HepG2 (cell line): ENCODE measurements around the gene SAMD10. TPM values are rescaled to one million over a fixed set of nuclear protein-coding genes. Genes with fewer than 3 reads are reported as not detected.

Experiments used
- ATAD3A ChIP-seq: sonication (generic); formaldehyde crosslinking; IDR thresholded peaks from 2 replicates; pipeline ENCODE4 v1.4.0; 2020; ENCODE audit warnings: missing genetic modification reagents
- BHLHE40 ChIP-seq: IDR thresholded peaks from 2 replicates; pipeline ENCODE4 v1.6.1; 2011; ENCODE audit warnings: low read length, improper control_type of control experiment
- CC2D1A ChIP-seq: sonication (generic); formaldehyde crosslinking; IDR thresholded peaks from 2 replicates; pipeline ENCODE4 v1.8.1; 2023; ENCODE audit warnings: mild to moderate bottlenecking, missing genetic modification reagents
- CEBPG ChIP-seq: IDR thresholded peaks from 2 replicates; pipeline ENCODE4 v1.6.1; 2016
- ETV6 ChIP-seq: sonication (generic); formaldehyde crosslinking; conservative IDR thresholded peaks from 2 replicates; pipeline ENCODE4 v1.4.0; 2020; ENCODE audit warnings: missing genetic modification reagents
- FOSL2 ChIP-seq: sonication (generic); formaldehyde crosslinking; IDR thresholded peaks from 2 replicates; pipeline ENCODE4 v1.4.0; 2020; ENCODE audit warnings: missing genetic modification reagents
- GATAD2A ChIP-seq: IDR thresholded peaks from 2 replicates; pipeline ENCODE4 v1.6.1; 2016
- GMEB2 ChIP-seq: IDR thresholded peaks from 2 replicates; pipeline ENCODE4 v1.6.1; 2016; ENCODE audit warnings: missing biosample characterization, missing genetic modification reagents, low read depth
- NFIC ChIP-seq: IDR thresholded peaks from 2 replicates; pipeline ENCODE4 v1.6.1; 2012; ENCODE audit warnings: mild to moderate bottlenecking, low read length, inconsistent platforms
- PHF5A ChIP-seq: IDR thresholded peaks from one replicate; pipeline ENCODE4 v1.6.1; 2018; ENCODE audit warnings: low read depth, missing genetic modification reagents; ENCODE audit not compliant: unreplicated experiment
- RFXANK ChIP-seq: IDR thresholded peaks from 2 replicates; pipeline ENCODE4 v1.6.1; 2016
- RXRA ChIP-seq: sonication (generic); formaldehyde crosslinking; IDR thresholded peaks from 2 replicates; pipeline ENCODE4 v1.5.1; 2020; ENCODE audit warnings: missing genetic modification reagents
- SCMH1 ChIP-seq: sonication (generic); formaldehyde crosslinking; IDR thresholded peaks from 2 replicates; pipeline ENCODE4 v1.9.0; 2021; ENCODE audit warnings: missing genetic modification reagents, mild to moderate bottlenecking, borderline replicate concordance
- TAF1 ChIP-seq: sonication (generic); formaldehyde crosslinking; IDR thresholded peaks from 2 replicates; pipeline ENCODE4 v1.4.0; 2020; ENCODE audit warnings: missing genetic modification reagents
- TARDBP ChIP-seq: sonication (generic); formaldehyde crosslinking; IDR thresholded peaks from 2 replicates; pipeline ENCODE4 v1.8.0; 2022; ENCODE audit warnings: mild to moderate bottlenecking, missing genetic modification reagents
- THYN1 ChIP-seq: sonication (generic); formaldehyde crosslinking; IDR thresholded peaks from 2 replicates; pipeline ENCODE4 v1.8.1; 2023; ENCODE audit warnings: low read depth, mild to moderate bottlenecking, moderate library complexity, missing genetic modification reagents, borderline replicate concordance
- ZNF230 ChIP-seq: sonication (generic); formaldehyde crosslinking; IDR thresholded peaks from 2 replicates; pipeline ENCODE4 v1.4.0; 2020; ENCODE audit warnings: mild to moderate bottlenecking, missing genetic modification reagents
- ZNF512B ChIP-seq: sonication (generic); formaldehyde crosslinking; IDR thresholded peaks from 2 replicates; pipeline ENCODE4 v1.5.1; 2020; ENCODE audit warnings: missing genetic modification reagents, mild to moderate bottlenecking, borderline replicate concordance
- ZNF563 ChIP-seq: sonication (generic); formaldehyde crosslinking; IDR thresholded peaks from 2 replicates; pipeline ENCODE4 v1.8.0; 2022; ENCODE audit warnings: mild to moderate bottlenecking, moderate library complexity, missing genetic modification reagents
- ZNF850 ChIP-seq: sonication (generic); formaldehyde crosslinking; conservative IDR thresholded peaks from 2 replicates; pipeline ENCODE4 v1.9.0; 2021; ENCODE audit warnings: mild to moderate bottlenecking, missing genetic modification reagents
- polyA plus RNA-seq, 8 experiments: library from polyadenylated mRNA; depleted of rRNA in 3 of 8; stranded (reverse) in 7 of 8; unstranded in 1 of 8; fragments of >200 nt; fragmentation: Illumina TruSeq in 4 of 8; extraction: Trizol in 4 of 8; gene quantifications; 2 replicates each; pipeline versions ENCODE4 v1.2.1 to v1.2.3, GENCODE V29; 2011 to 2016; ENCODE audit warnings: low read depth in 4 of 8, missing spikeins in 1 of 8, mixed read lengths in 1 of 8; ENCODE audit not compliant: insufficient read depth in 1 of 8
- total RNA-seq, 5 experiments: library from RNA; depleted of rRNA; stranded (reverse); fragments of >200 nt; fragmentation: Illumina TruSeq; extraction: Trizol; gene quantifications; 2 replicates each; pipeline ENCODE4 v1.2.3, GENCODE V29; 2016; ENCODE audit warnings: low read depth in 1 of 5
- TF ChIP-seq, protein P1 (sequence below): sonication (generic); formaldehyde crosslinking; IDR thresholded peaks from 2 replicates; pipeline ENCODE4 v1.5.1; 2020; ENCODE audit warnings: missing genetic modification reagents, mild to moderate bottlenecking, borderline replicate concordance
- TF ChIP-seq, protein P2 (sequence below): sonication (generic); formaldehyde crosslinking; IDR thresholded peaks from 2 replicates; pipeline ENCODE4 v1.4.0; 2020; ENCODE audit warnings: missing genetic modification reagents, mild to moderate bottlenecking, borderline replicate concordance
- TF ChIP-seq, protein P3 (sequence below): sonication (generic); formaldehyde crosslinking; IDR thresholded peaks from 2 replicates; pipeline ENCODE4 v1.8.0; 2022; ENCODE audit warnings: mild to moderate bottlenecking, missing genetic modification reagents, moderate library complexity

Gene SAMD10
- total and polyA plus RNA-seq, 2 of the 13 experiments (the other 11 are each of a cell fraction or from before 2014, with no cell fraction given): 6.1 to 11.0 TPM

- TF ChIP-seq PHF5A (CRISPR knock-in tag): no peak
- no peak for TF ChIP-seq ZNF850 (CRISPR knock-in tag)
- no peak for TF ChIP-seq CEBPG
- TF ChIP-seq, protein P1, sequence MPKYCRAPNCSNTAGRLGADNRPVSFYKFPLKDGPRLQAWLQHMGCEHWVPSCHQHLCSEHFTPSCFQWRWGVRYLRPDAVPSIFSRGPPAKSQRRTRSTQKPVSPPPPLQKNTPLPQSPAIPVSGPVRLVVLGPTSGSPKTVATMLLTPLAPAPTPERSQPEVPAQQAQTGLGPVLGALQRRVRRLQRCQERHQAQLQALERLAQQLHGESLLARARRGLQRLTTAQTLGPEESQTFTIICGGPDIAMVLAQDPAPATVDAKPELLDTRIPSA (CRISPR knock-in tag): no peak
- TF ChIP-seq, protein P2, sequence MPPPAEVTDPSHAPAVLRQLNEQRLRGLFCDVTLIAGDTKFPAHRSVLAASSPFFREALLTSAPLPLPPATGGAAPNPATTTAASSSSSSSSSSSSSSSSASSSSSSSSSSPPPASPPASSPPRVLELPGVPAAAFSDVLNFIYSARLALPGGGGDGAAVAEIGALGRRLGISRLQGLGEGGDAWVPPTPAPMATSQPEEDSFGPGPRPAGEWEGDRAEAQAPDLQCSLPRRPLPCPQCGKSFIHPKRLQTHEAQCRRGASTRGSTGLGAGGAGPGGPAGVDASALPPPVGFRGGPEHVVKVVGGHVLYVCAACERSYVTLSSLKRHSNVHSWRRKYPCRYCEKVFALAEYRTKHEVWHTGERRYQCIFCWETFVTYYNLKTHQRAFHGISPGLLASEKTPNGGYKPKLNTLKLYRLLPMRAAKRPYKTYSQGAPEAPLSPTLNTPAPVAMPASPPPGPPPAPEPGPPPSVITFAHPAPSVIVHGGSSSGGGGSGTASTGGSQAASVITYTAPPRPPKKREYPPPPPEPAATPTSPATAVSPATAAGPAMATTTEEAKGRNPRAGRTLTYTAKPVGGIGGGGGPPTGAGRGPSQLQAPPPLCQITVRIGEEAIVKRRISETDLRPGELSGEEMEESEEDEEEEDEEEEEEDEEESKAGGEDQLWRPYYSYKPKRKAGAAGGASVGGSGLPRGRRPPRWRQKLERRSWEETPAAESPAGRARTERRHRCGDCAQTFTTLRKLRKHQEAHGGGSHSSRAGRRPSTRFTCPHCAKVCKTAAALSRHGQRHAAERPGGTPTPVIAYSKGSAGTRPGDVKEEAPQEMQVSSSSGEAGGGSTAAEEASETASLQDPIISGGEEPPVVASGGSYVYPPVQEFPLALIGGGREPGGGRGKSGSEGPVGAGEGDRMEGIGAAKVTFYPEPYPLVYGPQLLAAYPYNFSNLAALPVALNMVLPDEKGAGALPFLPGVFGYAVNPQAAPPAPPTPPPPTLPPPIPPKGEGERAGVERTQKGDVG (CRISPR knock-in tag): no peak
- TF ChIP-seq TAF1 (CRISPR knock-in tag): no peak
- no peak for TF ChIP-seq BHLHE40
- TF ChIP-seq NFIC: no peak
- 0 out of 2 replicates have a peak, but pooled peaks have one; percentile 13 for TF ChIP-seq ATAD3A (CRISPR knock-in tag)
- no peak for TF ChIP-seq ZNF563 (CRISPR knock-in tag)
- no peak for TF ChIP-seq CC2D1A (CRISPR knock-in tag)
- no peak for TF ChIP-seq THYN1 (CRISPR knock-in tag)
- TF ChIP-seq GMEB2 (CRISPR knock-in tag): no peak
- no peak for TF ChIP-seq GATAD2A
- TF ChIP-seq ZNF230 (CRISPR knock-in tag): no peak
- TF ChIP-seq, protein P3, sequence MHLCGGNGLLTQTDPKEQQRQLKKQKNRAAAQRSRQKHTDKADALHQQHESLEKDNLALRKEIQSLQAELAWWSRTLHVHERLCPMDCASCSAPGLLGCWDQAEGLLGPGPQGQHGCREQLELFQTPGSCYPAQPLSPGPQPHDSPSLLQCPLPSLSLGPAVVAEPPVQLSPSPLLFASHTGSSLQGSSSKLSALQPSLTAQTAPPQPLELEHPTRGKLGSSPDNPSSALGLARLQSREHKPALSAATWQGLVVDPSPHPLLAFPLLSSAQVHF (CRISPR knock-in tag): no peak
- no peak for TF ChIP-seq ETV6
- peak; percentile 99 for TF ChIP-seq RXRA (CRISPR knock-in tag)
- TF ChIP-seq RFXANK (CRISPR knock-in tag): no peak
- no peak for TF ChIP-seq SCMH1 (CRISPR knock-in tag)
- no peak; the same call in 1 of the 2 replicates for TF ChIP-seq FOSL2 (CRISPR knock-in tag)
- peak; percentile 26; the same call in 1 of the 2 replicates for TF ChIP-seq ZNF512B (CRISPR knock-in tag)
- no peak for TF ChIP-seq TARDBP
Observed at GRCh38 chr20:64023361-64024140, 44.1 kb upstream of the SAMD10 start (continued).
